GM23338 (cell line): ENCODE results near the gene OSCAR. TPM values are rescaled to one million over a fixed set of nuclear protein-coding genes. Genes with fewer than 3 reads are reported as not detected.

Experiments used
- ATAC-seq: fragments of 200-7000 bp; cut with Tn5 transposase; 3 replicates; pipeline ENCODE4 v1.9.1; 2020
- DNase-seq: peaks from one replicate; pipeline ENCODE4 v3.0.0-alpha.2; 2015; ENCODE audit warnings: low spot score
- H2AFZ ChIP-seq: fragments of 200-600 bp; sonication (generic); 2 replicates; pipeline ENCODE4 v1.8.0; 2016; ENCODE audit warnings: antibody characterized with exemption, mild to moderate bottlenecking, moderate library complexity
- H3F3A ChIP-seq: fragments of 200-600 bp; sonication (generic); replicated peaks from 2 replicates; pipeline ENCODE4 v1.8.0; 2017; ENCODE audit warnings: antibody characterized with exemption, mixed run types, low read depth
- H3K27ac ChIP-seq: fragments of 200-600 bp; sonication (generic); 2 replicates; pipeline ENCODE4 v1.6.1; 2016; ENCODE audit warnings: low read depth
- H3K27me3 ChIP-seq: fragments of 200-600 bp; sonication (generic); 2 replicates; pipeline ENCODE4 v1.8.0; 2016; ENCODE audit warnings: mild to moderate bottlenecking, mixed run types, moderate library complexity; ENCODE audit not compliant: insufficient read depth
- H3K36me3 ChIP-seq: fragments of 200-600 bp; sonication (generic); 2 replicates; pipeline ENCODE4 v1.8.0; 2016; ENCODE audit warnings: mild to moderate bottlenecking; ENCODE audit not compliant: insufficient read depth
- H3K4me1 ChIP-seq: fragments of 200-600 bp; sonication (generic); 2 replicates; pipeline ENCODE4 v1.8.0; 2016; ENCODE audit warnings: mild to moderate bottlenecking, moderate library complexity; ENCODE audit not compliant: insufficient read depth
- H3K4me2 ChIP-seq: fragments of 200-600 bp; sonication (generic); 2 replicates; pipeline ENCODE4 v1.7.1; 2017; ENCODE audit warnings: mixed run types
- H3K4me3 ChIP-seq: fragments of 200-600 bp; sonication (generic); 2 replicates; pipeline ENCODE4 v1.6.1; 2016; ENCODE audit warnings: mixed run types
- H3K79me2 ChIP-seq: fragments of 200-600 bp; sonication (generic); replicated peaks from 2 replicates; pipeline ENCODE4 v1.8.0; 2017; ENCODE audit warnings: mild to moderate bottlenecking; ENCODE audit not compliant: insufficient read depth
- H3K9me2 ChIP-seq: fragments of 200-600 bp; sonication (generic); 2 replicates; pipeline ENCODE4 v1.8.0; 2017; ENCODE audit not compliant: insufficient read depth
- H4K20me1 ChIP-seq: fragments of 200-600 bp; sonication (generic); replicated peaks from 2 replicates; pipeline ENCODE4 v1.8.0; 2017; ENCODE audit warnings: mild to moderate bottlenecking; ENCODE audit not compliant: insufficient read depth
- H3K27ac Mint-ChIP-seq: 2 replicates; pipeline ENCODE4 v1.8.0; 2020; ENCODE audit warnings: inconsistent platforms, mild to moderate bottlenecking, moderate library complexity, mixed read lengths
- H3K27me3 Mint-ChIP-seq: 3 replicates; pipeline ENCODE4 v1.8.0; 2022; ENCODE audit warnings: low read depth, mild to moderate bottlenecking, moderate library complexity, mixed read lengths, inconsistent platforms; ENCODE audit not compliant: insufficient read depth, poor library complexity
- H3K36me3 Mint-ChIP-seq: 3 replicates; pipeline ENCODE4 v1.8.0; 2021; ENCODE audit warnings: low read depth, mild to moderate bottlenecking, inconsistent platforms, moderate library complexity, mixed read lengths
- H3K4me1 Mint-ChIP-seq: 3 replicates; pipeline ENCODE4 v1.8.0; 2020; ENCODE audit warnings: mild to moderate bottlenecking, inconsistent platforms, mixed read lengths
- H3K4me3 Mint-ChIP-seq: 3 replicates; pipeline ENCODE4 v1.8.0; 2021; ENCODE audit warnings: moderate library complexity, mild to moderate bottlenecking, inconsistent platforms, mixed read lengths
- H3K9me3 Mint-ChIP-seq: 3 replicates; pipeline ENCODE4 v1.8.0; 2020; ENCODE audit warnings: moderate library complexity, mild to moderate bottlenecking, inconsistent platforms, mixed read lengths
- CREB1 ChIP-seq: fragments of 250-450 bp; sonication (Bioruptor Pico); IDR thresholded peaks from 2 replicates; pipeline ENCODE4 v1.5.0; 2020; ENCODE audit warnings: low read depth, mild to moderate bottlenecking, moderate library complexity
- EZH2 ChIP-seq: fragments of 200-600 bp; sonication (generic); IDR thresholded peaks from one replicate; pipeline ENCODE4 v1.8.0; 2017; ENCODE audit warnings: antibody characterized with exemption, mild to moderate bottlenecking, low read depth; ENCODE audit not compliant: unreplicated experiment
- EZH2phosphoT487 ChIP-seq: fragments of 200-600 bp; sonication (generic); IDR thresholded peaks from one replicate; pipeline ENCODE4 v1.8.1; 2018; ENCODE audit warnings: antibody characterized with exemption; ENCODE audit not compliant: unreplicated experiment
- JUNB ChIP-seq: IDR thresholded peaks from one replicate; pipeline ENCODE4 v1.6.1; 2016; ENCODE audit warnings: antibody characterized with exemption; ENCODE audit not compliant: unreplicated experiment
- POLR2AphosphoS5 ChIP-seq: IDR thresholded peaks from 2 replicates; pipeline ENCODE4 v1.6.1; 2016; ENCODE audit warnings: antibody characterized with exemption, low read depth
- polyA plus RNA-seq: library from polyadenylated mRNA; unstranded; fragments of >200 nt; fragmentation: Nextera tagmentation; extraction: Ambion mirVana; gene quantifications from 2 replicates; pipeline ENCODE4 v1.2.1, GENCODE V29; 2016
- total RNA-seq: library from RNA; depleted of rRNA; stranded (reverse); fragments of >200 nt; shearing (Covaris generic); gene quantifications from 2 replicates; pipeline ENCODE4 v1.2.3, GENCODE V29; 2014
- TF ChIP-seq, protein P1 (sequence below): IDR thresholded peaks from one replicate; pipeline ENCODE4 v1.6.1; 2018; ENCODE audit warnings: antibody characterized with exemption; ENCODE audit not compliant: unreplicated experiment
- TF ChIP-seq, protein P2 (sequence below), 2 experiments: fragments of 200-600 bp in 1 of 2; sonication (generic) in 1 of 2; conservative IDR thresholded peaks; 2 replicates each; pipeline versions ENCODE4 v1.5.1 to v1.6.1; 2016 to 2017; ENCODE audit warnings: antibody characterized with exemption in 2 of 2, low read depth in 2 of 2, mild to moderate bottlenecking in 2 of 2, moderate library complexity in 1 of 2
- TF ChIP-seq, protein P3 (sequence below): IDR thresholded peaks from 2 replicates; pipeline ENCODE4 v1.6.1; 2016; ENCODE audit warnings: antibody characterized with exemption

The OSCAR gene
- total and polyA plus RNA-seq, 2 experiments from 2014 or later = 0.31 to 1.6 TPM

DNA sequence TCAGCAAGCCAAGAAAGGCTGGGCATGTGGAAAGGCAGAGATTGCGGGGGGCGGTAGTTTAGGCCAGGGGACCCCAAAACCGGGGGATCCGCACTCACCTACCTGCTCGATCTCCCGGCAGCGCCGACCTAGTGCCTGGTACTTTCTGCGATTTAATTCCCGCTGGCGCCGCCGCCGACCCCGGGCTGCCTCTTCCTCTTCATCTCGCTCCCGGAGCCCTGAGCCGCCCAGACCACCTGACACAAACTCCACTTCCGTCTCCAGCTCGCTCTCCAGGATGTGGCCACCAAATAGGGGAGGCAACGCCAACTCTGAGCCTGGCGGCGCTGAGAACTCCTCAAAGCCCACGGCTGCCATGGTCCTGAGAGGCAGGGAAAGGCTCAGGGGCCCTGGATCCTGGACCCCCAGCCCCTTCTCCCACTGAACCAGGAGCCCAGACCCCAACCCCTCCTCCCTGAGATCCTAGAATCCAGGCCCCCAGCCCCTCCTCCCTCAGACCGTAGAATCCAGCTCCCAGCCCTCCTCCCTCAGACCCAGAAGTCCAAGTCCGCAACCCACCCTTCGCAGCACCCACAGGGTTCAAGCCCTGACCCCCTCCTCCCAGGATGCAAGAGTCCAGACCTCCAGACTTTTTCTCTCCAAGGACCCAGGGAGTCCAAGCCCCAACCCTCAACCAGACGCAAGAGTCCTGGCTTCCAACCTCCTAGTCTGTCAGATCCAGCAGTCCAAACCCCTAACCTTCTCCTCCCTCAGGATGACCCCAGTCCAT lies 13.9 kb upstream of the OSCAR start (continued):
- TF ChIP-seq, protein P1, sequence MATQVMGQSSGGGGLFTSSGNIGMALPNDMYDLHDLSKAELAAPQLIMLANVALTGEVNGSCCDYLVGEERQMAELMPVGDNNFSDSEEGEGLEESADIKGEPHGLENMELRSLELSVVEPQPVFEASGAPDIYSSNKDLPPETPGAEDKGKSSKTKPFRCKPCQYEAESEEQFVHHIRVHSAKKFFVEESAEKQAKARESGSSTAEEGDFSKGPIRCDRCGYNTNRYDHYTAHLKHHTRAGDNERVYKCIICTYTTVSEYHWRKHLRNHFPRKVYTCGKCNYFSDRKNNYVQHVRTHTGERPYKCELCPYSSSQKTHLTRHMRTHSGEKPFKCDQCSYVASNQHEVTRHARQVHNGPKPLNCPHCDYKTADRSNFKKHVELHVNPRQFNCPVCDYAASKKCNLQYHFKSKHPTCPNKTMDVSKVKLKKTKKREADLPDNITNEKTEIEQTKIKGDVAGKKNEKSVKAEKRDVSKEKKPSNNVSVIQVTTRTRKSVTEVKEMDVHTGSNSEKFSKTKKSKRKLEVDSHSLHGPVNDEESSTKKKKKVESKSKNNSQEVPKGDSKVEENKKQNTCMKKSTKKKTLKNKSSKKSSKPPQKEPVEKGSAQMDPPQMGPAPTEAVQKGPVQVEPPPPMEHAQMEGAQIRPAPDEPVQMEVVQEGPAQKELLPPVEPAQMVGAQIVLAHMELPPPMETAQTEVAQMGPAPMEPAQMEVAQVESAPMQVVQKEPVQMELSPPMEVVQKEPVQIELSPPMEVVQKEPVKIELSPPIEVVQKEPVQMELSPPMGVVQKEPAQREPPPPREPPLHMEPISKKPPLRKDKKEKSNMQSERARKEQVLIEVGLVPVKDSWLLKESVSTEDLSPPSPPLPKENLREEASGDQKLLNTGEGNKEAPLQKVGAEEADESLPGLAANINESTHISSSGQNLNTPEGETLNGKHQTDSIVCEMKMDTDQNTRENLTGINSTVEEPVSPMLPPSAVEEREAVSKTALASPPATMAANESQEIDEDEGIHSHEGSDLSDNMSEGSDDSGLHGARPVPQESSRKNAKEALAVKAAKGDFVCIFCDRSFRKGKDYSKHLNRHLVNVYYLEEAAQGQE = no peak
- no peak; the same call in 1 of the 2 replicates for TF ChIP-seq POLR2AphosphoS5
- no peak for TF ChIP-seq EZH2
- TF ChIP-seq, protein P2, sequence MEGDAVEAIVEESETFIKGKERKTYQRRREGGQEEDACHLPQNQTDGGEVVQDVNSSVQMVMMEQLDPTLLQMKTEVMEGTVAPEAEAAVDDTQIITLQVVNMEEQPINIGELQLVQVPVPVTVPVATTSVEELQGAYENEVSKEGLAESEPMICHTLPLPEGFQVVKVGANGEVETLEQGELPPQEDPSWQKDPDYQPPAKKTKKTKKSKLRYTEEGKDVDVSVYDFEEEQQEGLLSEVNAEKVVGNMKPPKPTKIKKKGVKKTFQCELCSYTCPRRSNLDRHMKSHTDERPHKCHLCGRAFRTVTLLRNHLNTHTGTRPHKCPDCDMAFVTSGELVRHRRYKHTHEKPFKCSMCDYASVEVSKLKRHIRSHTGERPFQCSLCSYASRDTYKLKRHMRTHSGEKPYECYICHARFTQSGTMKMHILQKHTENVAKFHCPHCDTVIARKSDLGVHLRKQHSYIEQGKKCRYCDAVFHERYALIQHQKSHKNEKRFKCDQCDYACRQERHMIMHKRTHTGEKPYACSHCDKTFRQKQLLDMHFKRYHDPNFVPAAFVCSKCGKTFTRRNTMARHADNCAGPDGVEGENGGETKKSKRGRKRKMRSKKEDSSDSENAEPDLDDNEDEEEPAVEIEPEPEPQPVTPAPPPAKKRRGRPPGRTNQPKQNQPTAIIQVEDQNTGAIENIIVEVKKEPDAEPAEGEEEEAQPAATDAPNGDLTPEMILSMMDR (conservative IDR thresholded peaks at IDR 0.05; ENCODE audit: low read depth in 2 of 2) = no peak
- TF ChIP-seq JUNB = no peak
- TF ChIP-seq, protein P3, sequence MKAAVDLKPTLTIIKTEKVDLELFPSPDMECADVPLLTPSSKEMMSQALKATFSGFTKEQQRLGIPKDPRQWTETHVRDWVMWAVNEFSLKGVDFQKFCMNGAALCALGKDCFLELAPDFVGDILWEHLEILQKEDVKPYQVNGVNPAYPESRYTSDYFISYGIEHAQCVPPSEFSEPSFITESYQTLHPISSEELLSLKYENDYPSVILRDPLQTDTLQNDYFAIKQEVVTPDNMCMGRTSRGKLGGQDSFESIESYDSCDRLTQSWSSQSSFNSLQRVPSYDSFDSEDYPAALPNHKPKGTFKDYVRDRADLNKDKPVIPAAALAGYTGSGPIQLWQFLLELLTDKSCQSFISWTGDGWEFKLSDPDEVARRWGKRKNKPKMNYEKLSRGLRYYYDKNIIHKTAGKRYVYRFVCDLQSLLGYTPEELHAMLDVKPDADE = no peak
- no peak for TF ChIP-seq CREB1 (CRISPR knock-in tag)
- no peak for TF ChIP-seq EZH2phosphoT487

DNA sequence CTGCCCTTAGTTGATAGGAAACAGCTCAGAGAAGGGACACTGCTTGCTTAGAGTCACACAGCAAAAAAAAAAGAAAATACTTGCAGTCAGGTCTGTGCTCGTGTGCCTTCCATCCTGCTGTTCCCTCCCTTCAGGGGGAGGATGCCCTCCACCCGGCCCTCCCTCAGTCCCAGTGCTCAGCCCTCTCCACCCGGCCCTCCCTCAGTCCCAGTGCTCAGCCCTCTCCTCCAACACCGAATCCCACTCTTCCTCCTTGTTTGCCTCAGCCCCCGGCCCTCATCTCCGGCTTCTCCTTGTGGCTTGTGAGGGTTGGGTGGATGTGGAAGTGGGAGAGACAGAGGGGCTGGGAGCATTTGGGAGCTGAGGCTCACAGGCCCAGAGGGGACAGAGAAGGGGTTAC lies 9.0 kb upstream of the OSCAR start:
- no peak overlapping the region for H3K27ac Mint-ChIP-seq
- Histone ChIP-seq H3K27me3 (no peaks in the 10 kb centered on the region), H3K4me3 (no peak overlapping the region), H3K4me2 (no peak overlapping the region), H3K9me2 (no peaks in the 10 kb centered on the region), H3K4me1 (peaks cover 5% of the 10 kb centered on the region; the same call in 1 of the 2 replicates), H4K20me1 (peaks cover 22% of the 10 kb centered on the region), H2AFZ (no peak overlapping the region), H3K27ac (no peak overlapping the region), H3K36me3 (peaks cover 12% of the 10 kb centered on the region), H3K79me2 (peaks cover 5% of the 10 kb centered on the region), H3F3A (peaks cover 6% of the 10 kb centered on the region; the same call in 1 of the 2 replicates)
- TF ChIP-seq POLR2AphosphoS5 (no peak), EZH2phosphoT487 (no peak), JUNB (no peak)
- TF ChIP-seq, protein P2 (conservative IDR thresholded peaks at IDR 0.05; ENCODE audit: low read depth in 2 of 2) = no peak
- no peak overlapping the region for H3K4me3 Mint-ChIP-seq
- H3K4me1 Mint-ChIP-seq = peaks cover 9% of the 10 kb centered on the region
- H3K9me3 Mint-ChIP-seq = peaks cover 4% of the 10 kb centered on the region; the same call in 2 of the 3 replicates
- H3K36me3 Mint-ChIP-seq = peaks cover 69% of the 10 kb centered on the region
- ATAC-seq (peak; percentile 19; the same call in 2 of the 3 replicates), DNase-seq (no peak)
- H3K27me3 Mint-ChIP-seq = peaks cover 12% of the 10 kb centered on the region
